ENCODE measurements around the gene SS18. TPM values are rescaled to one million over a fixed set of nuclear protein-coding genes. Genes with fewer than 3 reads are reported as not detected.
A peak's percentile ranks its signal among the peaks of the same experiment; 100 is the strongest.

SS18 gene
- total RNA-seq, 8 experiments from 2014 or later: 31.7 to 102 (median 80.6) TPM

DNA sequence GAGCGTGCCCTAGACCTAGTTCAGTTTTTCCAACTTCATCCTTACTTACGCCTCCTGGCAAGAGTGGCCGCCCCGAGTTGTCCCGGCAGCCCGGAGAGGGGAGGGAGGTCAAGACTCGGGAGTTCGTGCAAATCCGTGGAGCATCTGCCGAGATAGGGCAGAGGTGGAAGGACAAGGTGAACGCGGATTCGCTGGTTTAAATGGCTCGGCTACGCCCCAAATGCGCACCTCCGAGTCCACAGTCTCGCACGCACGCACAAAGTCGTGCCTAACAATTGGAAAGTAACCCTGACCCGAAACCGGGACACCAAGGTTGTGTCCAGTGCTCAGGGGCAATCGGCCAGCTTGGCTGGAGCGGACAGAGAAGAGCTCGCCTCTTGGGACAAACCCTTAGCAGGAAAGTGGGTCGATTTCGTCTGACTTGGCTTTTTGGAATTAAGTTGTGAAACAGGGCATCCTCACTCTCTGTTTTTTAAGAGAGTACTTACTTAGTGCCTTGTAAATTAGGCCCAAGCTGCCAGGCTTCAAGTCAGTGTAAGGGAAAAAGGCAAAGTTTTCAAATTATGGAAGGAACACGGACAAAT lies 726 bp upstream of the SS18 start:
- peak in 5 of 8 experiments; percentile 32 to 54 (median 47) for ATAC-seq (replicated peaks in 6 of 8)
- in situ Hi-C loops (cut with MboI; ENCODE audit: low pct_unique_long_range_greater_than_20kb in 2 of 9, low sequenced_read_pairs in 9 of 9, unreplicated experiment in 9 of 9): no loop called here
- WGBS, 10 experiments: 0 to 20% (median 9%) methylated on average over 2 to 18 of the region's 29 CpGs
- Histone ChIP-seq H3K27ac (peak overlapping the region; percentile 98 to 99), H3K4me3 (peak overlapping the region; percentile 67 to 89 (median 84)), H3K4me1 (replicated peaks in 1 of 2) (peaks cover 0 to 16% of the 10 kb centered on the region in 2 donors)

- Histone ChIP-seq H3K4me1 (replicated peaks in 1 of 2) (peaks cover 0 to 16% of the 10 kb centered on the region in 2 donors), H3K4me3 (peak overlapping the region; percentile 67 to 89 (median 84)), H3K27ac (peak overlapping the region; percentile 98 to 99)
- WGBS, 10 experiments: 0 to 11% (median 4%) methylated on average over 4 to 22 of the region's 35 CpGs
- in situ Hi-C loops (cut with MboI; ENCODE audit: low pct_unique_long_range_greater_than_20kb in 2 of 9, low sequenced_read_pairs in 9 of 9, unreplicated experiment in 9 of 9): no loop called here
- ATAC-seq (replicated peaks in 6 of 8): peak in 6 of 8 experiments; percentile 0 to 7 (median 0)
Observed at GRCh38 chr18:26089293-26090129, 902 bp downstream of the SS18 start.

GRCh38 chr18:26088487-26088886 lies 1.9 kb downstream of the SS18 start:
- 0 to 67% (median 19%) methylated on average over 1 to 3 of the region's 3 CpGs; no CpG with 5 or more reads in 1 of the 10 experiments for WGBS, 10 experiments
- no peak for ATAC-seq (replicated peaks in 6 of 8)
- Histone ChIP-seq H3K27ac (no peak overlapping the region), H3K4me3 (peak overlapping the region; percentile 67 to 89 (median 84)), H3K4me1 (replicated peaks in 1 of 2) (peaks cover 0 to 16% of the 10 kb centered on the region in 2 donors)
- in situ Hi-C loops (cut with MboI; ENCODE audit: low pct_unique_long_range_greater_than_20kb in 2 of 9, low sequenced_read_pairs in 9 of 9, unreplicated experiment in 9 of 9): no loop called here

- ATAC-seq (replicated peaks in 6 of 8): no peak
- 89 to 100% (median 95%) methylated on average over 3 to 6 of the region's 6 CpGs for WGBS, 10 experiments
Observed at GRCh38 chr18:26086959-26087358, 3.5 kb downstream of the SS18 start.

GRCh38 chr18:26085056-26085455 lies 5.4 kb downstream of the SS18 start:
- Histone ChIP-seq H3K27ac (no peak overlapping the region), H3K4me3 (no peak overlapping the region), H3K4me1 (replicated peaks in 1 of 2) (peaks cover 0 to 16% of the 10 kb centered on the region in 2 donors)
- in situ Hi-C loops (cut with MboI; ENCODE audit: low pct_unique_long_range_greater_than_20kb in 2 of 9, low sequenced_read_pairs in 9 of 9, unreplicated experiment in 9 of 9): no loop called here
- ATAC-seq (replicated peaks in 6 of 8): no peak
- WGBS, 10 experiments: 68 to 100% (median 95%) methylated on average over 3 to 5 of the region's 5 CpGs; no CpG with 5 or more reads in 2 of the 10 experiments

More at GRCh38 chr18:26086959-26087358, 3.5 kb downstream of the SS18 start:
- H3K4me1 ChIP-seq (replicated peaks in 1 of 2): peaks cover 0 to 16% of the 10 kb centered on the region in 2 donors
- in situ Hi-C loops (cut with MboI; ENCODE audit: low pct_unique_long_range_greater_than_20kb in 2 of 9, low sequenced_read_pairs in 9 of 9, unreplicated experiment in 9 of 9): no loop called here
- no peak overlapping the region for H3K27ac ChIP-seq
- no peak overlapping the region for H3K4me3 ChIP-seq

DNA sequence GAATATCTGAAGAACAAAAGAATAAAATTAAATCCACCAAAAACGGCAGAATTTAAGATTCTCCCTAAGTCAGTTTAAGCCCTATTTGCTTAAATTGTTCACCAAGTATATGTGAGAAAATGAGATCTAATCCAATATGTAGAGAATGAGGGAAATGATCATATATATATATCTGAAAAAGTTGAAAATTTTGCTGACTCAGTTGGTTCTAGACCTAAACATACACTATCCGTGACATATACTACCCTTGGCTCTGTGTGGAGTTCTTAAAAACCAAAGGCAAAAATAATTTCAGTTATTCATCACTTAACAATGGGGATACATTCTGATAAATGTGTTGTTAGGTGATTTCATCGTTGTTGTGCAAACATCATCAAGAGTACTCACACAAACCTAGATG lies 7.3 kb downstream of the SS18 start:
- H3K4me3 ChIP-seq: no peak overlapping the region
- H3K27ac ChIP-seq: no peak overlapping the region
- no peak for ATAC-seq (replicated peaks in 6 of 8)
- in situ Hi-C loops (cut with MboI; ENCODE audit: low pct_unique_long_range_greater_than_20kb in 2 of 9, low sequenced_read_pairs in 9 of 9, unreplicated experiment in 9 of 9): no loop called here
- peaks cover 0 to 3% of the 10 kb centered on the region in 2 donors for H3K4me1 ChIP-seq (replicated peaks in 1 of 2)
- WGBS, 10 experiments: 60 to 100% (median 90%) methylated on average over 1 to 3 of the region's 3 CpGs; no CpG with 5 or more reads in 1 of the 10 experiments

DNA sequence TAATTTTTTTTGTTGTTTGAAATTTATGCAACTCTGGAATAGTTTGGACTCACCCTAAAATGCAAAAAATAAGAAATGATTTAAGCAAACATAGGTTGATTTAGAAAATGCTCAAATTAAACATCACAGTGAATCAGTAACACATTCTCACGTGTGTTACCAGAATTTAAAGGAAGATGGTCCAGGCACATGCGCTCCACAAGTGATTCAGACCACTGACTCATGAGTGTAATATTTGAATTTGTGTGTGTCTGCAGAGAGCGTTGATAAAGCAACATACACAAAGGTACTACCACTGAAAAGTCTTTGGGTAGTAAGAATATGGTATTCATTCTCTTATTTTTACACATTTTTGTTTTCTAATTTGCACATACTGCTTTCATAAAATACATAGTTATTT lies 7.9 kb downstream of the SS18 start:
- no peak for ATAC-seq (replicated peaks in 6 of 8)
- in situ Hi-C loops (cut with MboI; ENCODE audit: low pct_unique_long_range_greater_than_20kb in 2 of 9, low sequenced_read_pairs in 9 of 9, unreplicated experiment in 9 of 9): no loop called here
- no peaks in the 10 kb centered on the region for H3K4me1 ChIP-seq (replicated peaks in 1 of 2)
- no peak overlapping the region for H3K4me3 ChIP-seq
- no peak overlapping the region for H3K27ac ChIP-seq
- 39 to 100% (median 82%) methylated on average over 1 to 3 of the region's 3 CpGs for WGBS, 10 experiments

GRCh38 chr18:26074246-26074645 lies 16.2 kb downstream of the SS18 start:
- no peaks in the 10 kb centered on the region for H3K4me1 ChIP-seq (replicated peaks in 1 of 2)
- 77 to 100% (median 95%) methylated on average over 1 to 2 of the region's 2 CpGs for WGBS, 10 experiments
- no peak overlapping the region for H3K4me3 ChIP-seq
- H3K27ac ChIP-seq: no peak overlapping the region
- in situ Hi-C loops (cut with MboI; ENCODE audit: low pct_unique_long_range_greater_than_20kb in 2 of 9, low sequenced_read_pairs in 9 of 9, unreplicated experiment in 9 of 9): no loop called here
- no peak for ATAC-seq (replicated peaks in 6 of 8)

DNA sequence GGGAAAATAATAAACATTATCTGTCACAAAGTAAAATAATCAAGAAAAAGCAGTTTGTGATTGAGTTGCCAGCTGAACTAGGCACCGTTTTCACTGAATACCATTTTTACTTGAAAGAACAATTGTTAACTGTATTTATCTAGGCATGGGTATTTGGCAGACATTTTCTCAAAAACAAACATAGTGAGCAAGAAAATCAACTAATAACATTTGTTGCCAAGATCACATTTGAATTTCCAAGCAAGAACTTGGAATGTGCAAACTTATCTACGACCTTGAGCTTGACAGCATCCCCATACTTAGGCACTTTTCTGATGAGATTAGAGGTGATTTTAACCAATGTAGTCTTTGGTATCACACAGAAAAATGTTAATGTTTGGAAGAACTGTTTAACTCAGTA lies 16.7 kb downstream of the SS18 start:
- peak in 1 of 8 experiments; percentile 72 for ATAC-seq (replicated peaks in 6 of 8)
- 14 to 100% (median 78%) methylated on average over 1 to 2 of the region's 2 CpGs for WGBS, 10 experiments
- no peak overlapping the region for H3K27ac ChIP-seq
- in situ Hi-C loops (cut with MboI; ENCODE audit: low pct_unique_long_range_greater_than_20kb in 2 of 9, low sequenced_read_pairs in 9 of 9, unreplicated experiment in 9 of 9): no loop called here
- H3K4me1 ChIP-seq (replicated peaks in 1 of 2): no peaks in the 10 kb centered on the region
- no peak overlapping the region for H3K4me3 ChIP-seq

DNA sequence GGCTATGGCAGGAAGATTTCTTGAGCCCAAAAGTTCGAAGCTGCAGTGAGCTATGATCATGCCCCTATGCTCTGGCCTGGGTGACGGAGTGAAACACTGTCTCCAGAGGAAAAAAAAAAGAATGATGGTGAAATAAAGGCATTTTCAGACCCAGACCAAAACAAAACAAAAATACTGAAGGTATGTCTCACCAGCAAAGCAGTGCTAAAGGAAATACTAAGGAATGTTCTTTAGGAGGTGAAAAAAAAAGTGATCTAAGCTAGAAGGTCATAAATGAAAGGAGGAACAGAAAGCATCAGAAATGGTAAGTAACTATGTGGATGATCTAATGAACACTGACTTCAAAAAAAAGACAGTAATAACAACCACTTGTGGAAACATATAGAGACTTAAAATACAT lies 18.7 kb downstream of the SS18 start:
- ATAC-seq (replicated peaks in 6 of 8): no peak
- no peak overlapping the region for H3K27ac ChIP-seq
- 88 to 100% (median 100%) methylated on average over 1 to 2 of the region's 2 CpGs for WGBS, 10 experiments

GRCh38 chr18:26071020-26071419 lies 19.4 kb downstream of the SS18 start:
- Histone ChIP-seq H3K4me3 (no peak overlapping the region), H3K4me1 (replicated peaks in 1 of 2) (no peaks in the 10 kb centered on the region), H3K27ac (no peak overlapping the region)
- in situ Hi-C loops (cut with MboI; ENCODE audit: low pct_unique_long_range_greater_than_20kb in 2 of 9, low sequenced_read_pairs in 9 of 9, unreplicated experiment in 9 of 9): no loop called here
- no peak for ATAC-seq (replicated peaks in 6 of 8)

More for the DNA sequence above, 18.7 kb downstream of the SS18 start:
- H3K4me3 ChIP-seq: no peak overlapping the region
- H3K4me1 ChIP-seq (replicated peaks in 1 of 2): no peaks in the 10 kb centered on the region
- in situ Hi-C loops (cut with MboI; ENCODE audit: low pct_unique_long_range_greater_than_20kb in 2 of 9, low sequenced_read_pairs in 9 of 9, unreplicated experiment in 9 of 9): no loop called here

GRCh38 chr18:26059357-26059756 lies 31.1 kb downstream of the SS18 start:
- Histone ChIP-seq H3K4me1 (replicated peaks in 1 of 2) (peaks cover 12 to 13% of the 10 kb centered on the region in 2 donors), H3K4me3 (no peak overlapping the region), H3K27ac (no peak overlapping the region)
- 17 to 100% (median 73%) methylated on average over 1 to 2 of the region's 2 CpGs; no CpG with 5 or more reads in 1 of the 10 experiments for WGBS, 10 experiments
- in situ Hi-C loops (cut with MboI; ENCODE audit: low pct_unique_long_range_greater_than_20kb in 2 of 9, low sequenced_read_pairs in 9 of 9, unreplicated experiment in 9 of 9): no loop called here
- no peak for ATAC-seq (replicated peaks in 6 of 8)

- in situ Hi-C loops (cut with MboI; ENCODE audit: low pct_unique_long_range_greater_than_20kb in 2 of 9, low sequenced_read_pairs in 9 of 9, unreplicated experiment in 9 of 9): no loop called here
- H3K4me1 ChIP-seq (replicated peaks in 1 of 2): peaks cover 12 to 13% of the 10 kb centered on the region in 2 donors
- ATAC-seq (replicated peaks in 6 of 8): peak in 5 of 8 experiments; percentile 87 to 97 (median 96)
- H3K4me3 ChIP-seq: no peak overlapping the region
- no peak overlapping the region for H3K27ac ChIP-seq
- WGBS, 10 experiments: 0 to 93% (median 27%) methylated on average over 1 to 5 of the region's 7 CpGs; no CpG with 5 or more reads in 2 of the 10 experiments
Observed at GRCh38 chr18:26057344-26057773, 33.1 kb downstream of the SS18 start.

Data from motor neuron (in vitro differentiated cells).